Panc1 (cell line): ENCODE data around the gene METTL15. TPM values are rescaled to one million over a fixed set of nuclear protein-coding genes. Genes with fewer than 3 reads are reported as not detected.

ENCODE experiments used
- ATAC-seq: fragments of 200-7000 bp; cut with Tn5 transposase; 2 replicates; pipeline ENCODE4 v1.9.1; 2020; ENCODE audit warnings: mild to moderate bottlenecking, moderate library complexity
- BruUV-seq: library from RNA; stranded (reverse); fragments of 400-500 nt; replicated peaks from 2 replicates; lab custom pipeline; 2021; lab: Mats Ljungman, UMichigan
- CTCF ChIA-PET: fragments of 300-600 bp; sonication (Branson Sonifier 250); formaldehyde crosslinking; loops from one replicate; lab custom pipeline; 2022; ENCODE audit warnings: antibody characterized with exemption; lab: Charles Lee
- POLR2A ChIA-PET: fragments of 300-600 bp; sonication (Branson Sonifier 250); formaldehyde crosslinking; loops from one replicate; lab custom pipeline; 2022; ENCODE audit warnings: antibody characterized with exemption; lab: Charles Lee
- DNase-seq: peaks from one replicate; pipeline ENCODE4 v3.0.0-alpha.2; 2010; ENCODE audit warnings: low read depth, low spot score
- H3K27ac ChIP-seq: 2 replicates; pipeline ENCODE4 v1.5.1; 2011; ENCODE audit warnings: mild to moderate bottlenecking, low read length, inconsistent platforms
- H3K27me3 ChIP-seq: fragments of 200-500 bp; sonication (Bioruptor generic); 2 replicates; pipeline ENCODE4 v1.6.0; 2014; ENCODE audit warnings: low read length, inconsistent platforms; ENCODE audit not compliant: control insufficient read depth, insufficient read depth
- H3K36me3 ChIP-seq: fragments of 200-500 bp; sonication (Bioruptor generic); 2 replicates; pipeline ENCODE4 v1.5.1; 2014; ENCODE audit warnings: inconsistent platforms, mild to moderate bottlenecking, low read length, moderate library complexity; ENCODE audit not compliant: control insufficient read depth, insufficient read depth
- H3K4me1 ChIP-seq: 2 replicates; pipeline ENCODE4 v1.5.1; 2011; ENCODE audit warnings: inconsistent platforms, mild to moderate bottlenecking, low read length, moderate library complexity; ENCODE audit not compliant: control insufficient read depth, insufficient read depth
- H3K4me3 ChIP-seq, 2 experiments: 2 replicates each; pipeline ENCODE4 v1.5.1; 2011 to 2012; ENCODE audit warnings: low read depth in 2 of 2, low read length in 2 of 2, mild to moderate bottlenecking in 2 of 2, inconsistent platforms in 1 of 2, moderate library complexity in 1 of 2
- H3K9me3 ChIP-seq: fragments of 200-500 bp; sonication (Bioruptor generic); 2 replicates; pipeline ENCODE4 v1.5.1; 2014; ENCODE audit warnings: low read depth, mild to moderate bottlenecking, inconsistent platforms, low read length, moderate library complexity; ENCODE audit not compliant: control insufficient read depth, insufficient read depth
- CTCF ChIP-seq: fragments of 450-650 bp; IDR thresholded peaks from 2 replicates; pipeline ENCODE4 v1.5.1; 2017; ENCODE audit warnings: mild to moderate bottlenecking
- POLR2AphosphoS5 ChIP-seq: IDR thresholded peaks from 2 replicates; pipeline ENCODE4 v1.6.1; 2012; ENCODE audit warnings: mild to moderate bottlenecking, low read depth, low read length, moderate library complexity
- REST ChIP-seq, 2 experiments: IDR thresholded peaks; 2 replicates each; pipeline ENCODE4 v1.6.1; 2011 to 2012; ENCODE audit warnings: low read depth in 2 of 2, control low read depth in 1 of 2, low read length in 1 of 2, mild to moderate bottlenecking in 1 of 2, moderate library complexity in 1 of 2; ENCODE audit not compliant: insufficient read depth in 1 of 2
- SIN3A ChIP-seq: IDR thresholded peaks from 2 replicates; pipeline ENCODE4 v1.6.1; 2012; ENCODE audit warnings: low read depth, mild to moderate bottlenecking, low read length, moderate library complexity, borderline replicate concordance; ENCODE audit not compliant: insufficient read depth
- TCF7L2 ChIP-seq: IDR thresholded peaks from 2 replicates; pipeline ENCODE4 v1.6.1; 2011; ENCODE audit warnings: mild to moderate bottlenecking, low read depth, low read length, inconsistent platforms
- in situ Hi-C: cut with HindIII; loops from 2 replicates; pipeline ENCODE4 v1.10.0; 2016; ENCODE audit warnings: low sequenced_read_pairs, low pct_unique_long_range_greater_than_20kb
- intact Hi-C: fragments of 100-400 bp; cut with micrococcal nuclease; formaldehyde crosslinking; loops from one replicate; pipeline ENCODE4 v1.10.0; 2022; ENCODE audit not compliant: unreplicated experiment
- total RNA-seq: library from RNA; stranded (reverse); gene quantifications from one replicate; pipeline ENCODE4 v1.2.1, GENCODE V29; 2021; ENCODE audit not compliant: unreplicated experiment

Gene METTL15
- total RNA-seq, 1 experiment from 2014 or later: 11.4 TPM

DNA sequence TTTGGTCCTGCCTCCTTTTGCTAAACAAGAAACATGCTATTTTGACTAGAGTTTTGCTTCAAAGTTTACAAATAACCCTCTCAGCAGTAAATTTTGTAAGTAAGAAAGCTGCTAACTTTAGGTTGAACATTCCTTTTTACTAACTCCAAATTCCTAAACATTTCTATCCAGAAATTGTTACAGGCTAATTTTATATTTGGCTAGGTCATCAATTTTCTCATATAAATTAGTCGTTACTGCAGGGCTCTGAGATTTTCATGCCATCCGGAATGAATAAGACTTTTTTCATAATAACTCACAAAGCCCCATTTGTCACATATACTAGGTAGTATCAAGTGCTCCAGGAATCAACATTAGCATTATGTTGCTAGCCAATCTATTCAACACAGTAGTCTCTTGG is 143.1 kb downstream of the METTL15 start:
- POLR2A ChIA-PET: no interaction called here
- TF ChIP-seq TCF7L2: no peak
- no peak for TF ChIP-seq CTCF
- no peak for TF ChIP-seq POLR2AphosphoS5
- TF ChIP-seq REST (IDR thresholded peaks at IDR 0.05; ENCODE audit: insufficient read depth in 1 of 2, low read depth in 2 of 2, low read length in 1 of 2): no peak
- no peak for TF ChIP-seq SIN3A
- ATAC-seq (no peak), DNase-seq (no peak)
- Histone ChIP-seq H3K4me1 (no peaks in the 10 kb centered on the region), H3K36me3 (no peaks in the 10 kb centered on the region), H3K27ac (no peak overlapping the region), H3K4me3 (no peak overlapping the region), H3K27me3 (no peaks in the 10 kb centered on the region), H3K9me3 (no peaks in the 10 kb centered on the region)
- no TSS peak for BruUV-seq
- CTCF ChIA-PET: no interaction called here
- intact Hi-C loops: no loop called here
- in situ Hi-C loops: no loop called here

GRCh38 chr11:28257761-28258160 is 149.6 kb downstream of the METTL15 start:
- TF ChIP-seq CTCF: no peak
- no peak for TF ChIP-seq TCF7L2
- no peak for TF ChIP-seq SIN3A
- no peak for TF ChIP-seq REST (IDR thresholded peaks at IDR 0.05; ENCODE audit: insufficient read depth in 1 of 2, low read depth in 2 of 2, low read length in 1 of 2)
- TF ChIP-seq POLR2AphosphoS5: no peak
- BruUV-seq: no TSS peak
- H3K27me3 ChIP-seq: no peaks in the 10 kb centered on the region
- POLR2A ChIA-PET: no interaction called here
- no peaks in the 10 kb centered on the region for H3K36me3 ChIP-seq
- ATAC-seq (no peak), DNase-seq (no peak)
- H3K4me3 ChIP-seq: no peak overlapping the region
- in situ Hi-C loops: no loop called here
- H3K9me3 ChIP-seq: no peaks in the 10 kb centered on the region
- CTCF ChIA-PET: no interaction called here
- no peaks in the 10 kb centered on the region for H3K4me1 ChIP-seq
- intact Hi-C loops: no loop called here
- H3K27ac ChIP-seq: no peak overlapping the region
